ENCODE measurements around the gene PMPCA. TPM values are rescaled to one million over a fixed set of nuclear protein-coding genes. Genes with fewer than 3 reads are reported as not detected.
A peak's percentile ranks its signal among the peaks of the same experiment; 100 is the strongest.
"Not testable (repeated sequence)": the region's sequence is repeated elsewhere in the genome, so short reads cannot be mapped to it uniquely, and the experiment has no call there.

PMPCA gene
- total RNA-seq, 2 experiments from 2014 or later, result 53.3 to 76.1 TPM

GRCh38 chr9:136403915-136404800 lies 6.3 kb upstream of the PMPCA start:
- peaks cover 74% of the 10 kb centered on the region for H3K36me3 ChIP-seq (ENCODE audit: insufficient read depth, low read length)
- BruUV-seq (replicated peaks), result no TSS peak
- TF ChIP-seq CTCF (conservative IDR thresholded peaks at IDR 0.05; ENCODE audit: low read length) (no peak), EZH2phosphoT487 (IDR thresholded peaks at IDR 0.05; ENCODE audit: borderline replicate concordance, low read depth, low read length) (no peak)
- POLR2A ChIA-PET, result no interaction called here
- intact Hi-C loops (cut with micrococcal nuclease; ENCODE audit: unreplicated experiment), result no loop called here
- H3K4me2 ChIP-seq (ENCODE audit: low read length), result no peak overlapping the region
- peaks cover 4% of the 10 kb centered on the region; the same call in 1 of the 2 replicates for H4K20me1 ChIP-seq (ENCODE audit: insufficient read depth, low read length)
- H3K9me2 ChIP-seq (ENCODE audit: insufficient read depth, low read length), result no peaks in the 10 kb centered on the region
- H3K9me3 ChIP-seq (ENCODE audit: low read length), result no peaks in the 10 kb centered on the region
- CTCF ChIA-PET (ENCODE audit: unreplicated experiment), result no interaction called here
- DNase-seq (ENCODE audit: low spot score), result no peak
- peaks cover 23% of the 10 kb centered on the region for H3K79me2 ChIP-seq (ENCODE audit: insufficient read depth, low read depth, low read length)
- H2AFZ ChIP-seq (ENCODE audit: low read length), result no peak overlapping the region
- H3K4me1 ChIP-seq (ENCODE audit: insufficient read depth, low read length, poor library complexity, severe bottlenecking), result peaks cover 28% of the 10 kb centered on the region
- H3K4me3 ChIP-seq (ENCODE audit: low read depth, low read length, poor library complexity, severe bottlenecking), result no peak overlapping the region
- peak overlapping the region; percentile 18 for H3K27ac ChIP-seq (ENCODE audit: low read depth, low read length, poor library complexity, severe bottlenecking)

- Histone ChIP-seq H2AFZ (ENCODE audit: low read length) (no peak overlapping the region), H3K36me3 (ENCODE audit: insufficient read depth, low read length) (peaks cover 74% of the 10 kb centered on the region), H3K9me2 (ENCODE audit: insufficient read depth, low read length) (no peaks in the 10 kb centered on the region), H3K27ac (ENCODE audit: low read depth, low read length, poor library complexity, severe bottlenecking) (peak overlapping the region; percentile 18), H4K20me1 (ENCODE audit: insufficient read depth, low read length) (no peaks in the 10 kb centered on the region), H3K4me3 (ENCODE audit: low read depth, low read length, poor library complexity, severe bottlenecking) (no peak overlapping the region), H3K9me3 (ENCODE audit: low read length) (no peaks in the 10 kb centered on the region), H3K79me2 (ENCODE audit: insufficient read depth, low read depth, low read length) (peaks cover 23% of the 10 kb centered on the region; the same call in 1 of the 2 replicates), H3K4me1 (ENCODE audit: insufficient read depth, low read length, poor library complexity, severe bottlenecking) (peaks cover 33% of the 10 kb centered on the region), H3K4me2 (ENCODE audit: low read length) (no peak overlapping the region)
- CTCF ChIA-PET (ENCODE audit: unreplicated experiment), result no interaction called here
- POLR2A ChIA-PET, result no interaction called here
- intact Hi-C loops (cut with micrococcal nuclease; ENCODE audit: unreplicated experiment), result no loop called here
- TF ChIP-seq CTCF (conservative IDR thresholded peaks at IDR 0.05; ENCODE audit: low read length) (no peak), EZH2phosphoT487 (IDR thresholded peaks at IDR 0.05; ENCODE audit: borderline replicate concordance, low read depth, low read length) (no peak)
- BruUV-seq (replicated peaks), result no TSS peak
- DNase-seq (ENCODE audit: low spot score), result no peak
These were observed 5.7 kb upstream of the PMPCA start for GRCh38 chr9:136404801-136405136.

DNA sequence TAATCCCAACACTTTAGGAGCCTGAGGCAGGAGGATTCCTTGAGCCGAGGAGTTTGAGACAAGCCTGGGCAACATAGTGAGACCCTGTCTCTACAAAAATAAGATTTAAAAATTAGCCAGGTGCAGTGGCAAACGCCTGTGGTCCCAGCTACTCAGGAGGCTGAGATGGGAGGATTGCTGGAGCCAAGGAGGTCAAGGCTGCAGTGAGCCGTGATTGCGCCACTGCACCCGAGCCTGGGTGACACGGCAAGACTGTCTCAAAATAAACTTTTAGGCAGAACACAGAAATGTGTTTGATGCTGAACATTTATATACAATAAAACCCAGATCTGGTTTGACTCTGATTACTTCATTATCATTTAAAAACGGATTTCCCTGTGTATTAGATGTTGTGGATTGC lies 5.0 kb upstream of the PMPCA start:
- CTCF ChIA-PET (ENCODE audit: unreplicated experiment), result no interaction called here

GRCh38 chr9:136405904-136406303 lies 4.6 kb upstream of the PMPCA start:
- H3K4me2 ChIP-seq (ENCODE audit: low read length); DNase-seq (ENCODE audit: low spot score); BruUV-seq (replicated peaks); H3K4me3 ChIP-seq (ENCODE audit: low read depth, low read length, poor library complexity, severe bottlenecking); POLR2A ChIA-PET; H3K27ac ChIP-seq (ENCODE audit: low read depth, low read length, poor library complexity, severe bottlenecking); CTCF ChIA-PET (ENCODE audit: unreplicated experiment); H4K20me1 ChIP-seq (ENCODE audit: insufficient read depth, low read length); H3K9me3 ChIP-seq (ENCODE audit: low read length); intact Hi-C loops (cut with micrococcal nuclease; ENCODE audit: unreplicated experiment); H2AFZ ChIP-seq (ENCODE audit: low read length); H3K9me2 ChIP-seq (ENCODE audit: insufficient read depth, low read length): not testable (repeated sequence)
- H3K36me3 ChIP-seq (ENCODE audit: insufficient read depth, low read length), result peaks cover 74% of the 10 kb centered on the region
- H3K79me2 ChIP-seq (ENCODE audit: insufficient read depth, low read depth, low read length), result peaks cover 30% of the 10 kb centered on the region
- H3K4me1 ChIP-seq (ENCODE audit: insufficient read depth, low read length, poor library complexity, severe bottlenecking), result peaks cover 31% of the 10 kb centered on the region

More for the DNA sequence above, 5.0 kb upstream of the PMPCA start:
- Histone ChIP-seq H3K4me2 (ENCODE audit: low read length) (no peak overlapping the region), H3K27ac (ENCODE audit: low read depth, low read length, poor library complexity, severe bottlenecking) (no peak overlapping the region), H3K36me3 (ENCODE audit: insufficient read depth, low read length) (peaks cover 74% of the 10 kb centered on the region), H3K79me2 (ENCODE audit: insufficient read depth, low read depth, low read length) (peaks cover 25% of the 10 kb centered on the region; the same call in 1 of the 2 replicates), H4K20me1 (ENCODE audit: insufficient read depth, low read length) (no peaks in the 10 kb centered on the region), H3K9me2 (ENCODE audit: insufficient read depth, low read length) (no peaks in the 10 kb centered on the region), H3K4me1 (ENCODE audit: insufficient read depth, low read length, poor library complexity, severe bottlenecking) (peaks cover 31% of the 10 kb centered on the region), H3K9me3 (ENCODE audit: low read length) (no peaks in the 10 kb centered on the region), H3K4me3 (ENCODE audit: low read depth, low read length, poor library complexity, severe bottlenecking) (no peak overlapping the region), H2AFZ (ENCODE audit: low read length) (no peak overlapping the region)
- intact Hi-C loops (cut with micrococcal nuclease; ENCODE audit: unreplicated experiment), result no loop called here
- DNase-seq (ENCODE audit: low spot score), result no peak
- no peak for TF ChIP-seq CTCF (conservative IDR thresholded peaks at IDR 0.05; ENCODE audit: low read length)
- TF ChIP-seq EZH2phosphoT487 (IDR thresholded peaks at IDR 0.05; ENCODE audit: borderline replicate concordance, low read depth, low read length), result no peak
- POLR2A ChIA-PET, result no interaction called here
- no TSS peak for BruUV-seq (replicated peaks)
